H9 (cell line): ENCODE data around the gene ZNF766. TPM values are rescaled to one million over a fixed set of nuclear protein-coding genes. Genes with fewer than 3 reads are reported as not detected.

Source experiments
- DNase-seq: peaks from one replicate; pipeline ENCODE4 v3.0.0-alpha.2; 2017
- H2AFZ ChIP-seq: one replicate; pipeline ENCODE4 v1.6.1; 2013; ENCODE audit warnings: mild to moderate bottlenecking, low read length, control low read depth, moderate library complexity
- H2AK5ac ChIP-seq: 2 replicates; pipeline ENCODE4 v1.6.1; 2013; ENCODE audit warnings: low read length, control low read depth, mixed read lengths; ENCODE audit not compliant: insufficient read length
- H2BK120ac ChIP-seq: one replicate; pipeline ENCODE4 v1.6.1; 2013; ENCODE audit warnings: low read depth, mild to moderate bottlenecking, low read length, control low read depth, inconsistent platforms; ENCODE audit not compliant: poor library complexity, severe bottlenecking
- H2BK12ac ChIP-seq: 2 replicates; pipeline ENCODE4 v1.6.1; 2013; ENCODE audit warnings: low read length, control low read depth, mixed read lengths, low read depth; ENCODE audit not compliant: insufficient read length
- H2BK15ac ChIP-seq: 2 replicates; pipeline ENCODE4 v1.6.1; 2013; ENCODE audit warnings: low read depth, low read length, control low read depth
- H2BK20ac ChIP-seq: one replicate; pipeline ENCODE4 v1.6.1; 2013; ENCODE audit warnings: low read depth, mild to moderate bottlenecking, low read length, control low read depth, inconsistent platforms; ENCODE audit not compliant: poor library complexity, severe bottlenecking
- H2BK5ac ChIP-seq: 2 replicates; pipeline ENCODE4 v1.6.1; 2013; ENCODE audit warnings: low read length, control low read depth, mixed read lengths; ENCODE audit not compliant: insufficient read length
- H3K14ac ChIP-seq: 2 replicates; pipeline ENCODE4 v1.6.1; 2013; ENCODE audit warnings: low read length, control low read depth; ENCODE audit not compliant: insufficient read depth
- H3K18ac ChIP-seq: 2 replicates; pipeline ENCODE4 v1.6.1; 2013; ENCODE audit warnings: low read depth, mild to moderate bottlenecking, mixed read lengths, low read length, control low read depth; ENCODE audit not compliant: insufficient read length
- H3K23ac ChIP-seq: 2 replicates; pipeline ENCODE4 v1.6.1; 2013; ENCODE audit warnings: low read length, control low read depth, mixed read lengths, low read depth; ENCODE audit not compliant: insufficient read length
- H3K23me2 ChIP-seq: 2 replicates; pipeline ENCODE4 v1.6.1; 2013; ENCODE audit warnings: low read depth, mild to moderate bottlenecking, mixed read lengths, low read length, control low read depth; ENCODE audit not compliant: insufficient read length, poor library complexity, severe bottlenecking
- H3K27ac ChIP-seq: 2 replicates; pipeline ENCODE4 v1.5.1; 2013; ENCODE audit warnings: low read length, control low read depth, mixed read lengths, low read depth; ENCODE audit not compliant: insufficient read length
- H3K27me3 ChIP-seq: 2 replicates; pipeline ENCODE4 v1.6.1; 2013; ENCODE audit warnings: low read length, control low read depth, inconsistent platforms; ENCODE audit not compliant: insufficient read depth
- H3K4ac ChIP-seq: 2 replicates; pipeline ENCODE4 v1.6.1; 2013; ENCODE audit warnings: low read depth, mild to moderate bottlenecking, control low read depth, inconsistent platforms, low read length, moderate library complexity
- H3K4me1 ChIP-seq: 2 replicates; pipeline ENCODE4 v1.6.1; 2013; ENCODE audit warnings: low read length, control low read depth, inconsistent platforms; ENCODE audit not compliant: insufficient read depth
- H3K4me2 ChIP-seq: 2 replicates; pipeline ENCODE4 v1.6.1; 2013; ENCODE audit warnings: low read length, control low read depth, mixed read lengths; ENCODE audit not compliant: insufficient read length, insufficient read depth
- H3K56ac ChIP-seq: 2 replicates; pipeline ENCODE4 v1.6.1; 2013; ENCODE audit warnings: low read depth, mild to moderate bottlenecking, mixed read lengths, low read length, control low read depth; ENCODE audit not compliant: insufficient read length
- H3K79me1 ChIP-seq: 2 replicates; pipeline ENCODE4 v1.6.1; 2013; ENCODE audit warnings: low read depth, mild to moderate bottlenecking, moderate library complexity, low read length, control low read depth, inconsistent platforms; ENCODE audit not compliant: insufficient read depth, poor library complexity, severe bottlenecking
- H3K79me2 ChIP-seq: 2 replicates; pipeline ENCODE4 v1.6.1; 2013; ENCODE audit warnings: low read length, control low read depth, inconsistent platforms; ENCODE audit not compliant: insufficient read depth
- H3K9ac ChIP-seq: 2 replicates; pipeline ENCODE4 v1.6.1; 2013; ENCODE audit warnings: low read length, control low read depth, mixed read lengths; ENCODE audit not compliant: insufficient read length; ENCODE audit errors: extremely low read depth
- H3K9me3 ChIP-seq: one replicate; pipeline ENCODE4 v1.6.1; 2013; ENCODE audit warnings: low read depth, low read length, inconsistent platforms; ENCODE audit not compliant: control insufficient read depth
- H3T11ph ChIP-seq: one replicate; pipeline ENCODE4 v1.6.1; 2013; ENCODE audit warnings: mild to moderate bottlenecking, low read length, control low read depth, inconsistent platforms
- H4K20me1 ChIP-seq: one replicate; pipeline ENCODE4 v1.6.1; 2013; ENCODE audit not compliant: control insufficient read depth, insufficient read length, insufficient read depth
- H4K5ac ChIP-seq: 2 replicates; pipeline ENCODE4 v1.6.1; 2013; ENCODE audit warnings: low read depth, mild to moderate bottlenecking, mixed read lengths, low read length, control low read depth; ENCODE audit not compliant: insufficient read length
- H4K8ac ChIP-seq: replicated peaks from 2 replicates; pipeline ENCODE4 v1.6.1; 2013; ENCODE audit warnings: low read length, control low read depth, mixed read lengths, low read depth; ENCODE audit not compliant: insufficient read length
- H4K91ac ChIP-seq: 2 replicates; pipeline ENCODE4 v1.6.1; 2013; ENCODE audit warnings: low read depth, mild to moderate bottlenecking, moderate library complexity, mixed read lengths, low read length, control low read depth; ENCODE audit not compliant: insufficient read length
- H3K27ac Mint-ChIP-seq, 3 experiments: 2 replicates in 2 of 3; 3 replicates in 1 of 3; pipeline ENCODE4 v1.8.0; 2020 to 2021; ENCODE audit warnings: mixed read lengths in 3 of 3, mild to moderate bottlenecking in 1 of 3, moderate library complexity in 1 of 3
- H3K27me3 Mint-ChIP-seq: 2 replicates; pipeline ENCODE4 v1.8.0; 2021; ENCODE audit warnings: low read depth, mild to moderate bottlenecking, moderate library complexity, mixed read lengths
- H3K36me3 Mint-ChIP-seq, 3 experiments: 2 replicates in 2 of 3; 3 replicates in 1 of 3; pipeline ENCODE4 v1.8.0; 2020 to 2021; ENCODE audit warnings: low read depth in 3 of 3, mixed read lengths in 3 of 3; ENCODE audit not compliant: insufficient read depth in 1 of 3
- H3K4me1 Mint-ChIP-seq, 2 experiments: 2 replicates each; pipeline ENCODE4 v1.8.0; 2020; ENCODE audit warnings: mixed read lengths in 2 of 2
- H3K4me3 Mint-ChIP-seq, 2 experiments: 2 replicates in 1 of 2; 3 replicates in 1 of 2; pipeline ENCODE4 v1.8.0; 2020 to 2021; ENCODE audit warnings: mild to moderate bottlenecking in 2 of 2, mixed read lengths in 2 of 2, moderate library complexity in 1 of 2
- H3K9me3 Mint-ChIP-seq, 2 experiments: 2 replicates in 1 of 2; 3 replicates in 1 of 2; pipeline ENCODE4 v1.8.0; 2020; ENCODE audit warnings: mild to moderate bottlenecking in 2 of 2, mixed read lengths in 2 of 2, moderate library complexity in 1 of 2
- WGBS: extraction: QIAGEN DNeasy Blood & Tissue Kit; methylation state at CpG from one replicate; pipeline ENCODE4 v1.1.7; 2013; ENCODE audit warnings: missing lambda C conversion rate, low lambda C conversion rate, mixed read lengths; ENCODE audit not compliant: insufficient read length; ENCODE audit errors: extremely low coverage; 5-methylcytosine and 5-hydroxymethylcytosine counted together
- total RNA-seq: library from RNA; stranded (reverse); gene quantifications from 2 replicates; pipeline ENCODE4 v1.2.1, GENCODE V29; 2021
- TF ChIP-seq, protein P1 (sequence below): fragments of 200-600 bp; sonication (generic); conservative IDR thresholded peaks from 3 replicates; pipeline ENCODE4 v1.8.0; 2021; ENCODE audit warnings: antibody characterized with exemption, mild to moderate bottlenecking

The ZNF766 gene
- total RNA-seq, 1 experiment from 2014 or later, result 33.6 TPM

DNA sequence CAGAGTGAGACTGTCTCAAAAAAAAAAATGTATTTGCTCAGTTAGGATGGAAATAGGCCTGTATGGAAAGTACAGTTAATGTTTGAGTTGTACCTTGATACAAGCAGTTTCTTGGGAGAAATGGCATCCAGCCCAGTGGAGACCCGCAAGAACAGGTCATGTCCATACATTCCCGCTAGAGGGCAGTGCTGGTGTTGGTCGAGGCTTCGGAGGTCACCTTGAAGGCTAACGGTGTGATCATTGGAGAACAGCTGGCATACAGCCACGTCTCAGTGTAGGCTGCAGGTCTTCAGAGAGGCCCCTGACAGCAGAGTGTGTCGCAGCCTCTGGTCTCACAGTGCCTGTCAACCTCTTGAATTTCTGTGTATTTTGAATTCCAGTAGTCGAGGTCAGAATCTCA is 74.2 kb downstream of the ZNF766 start:
- Mint-ChIP-seq H3K4me3 (no peak overlapping the region), H3K4me1 (peaks cover 0 to 2% of the 10 kb centered on the region in 2 experiments; a peak in 2 of 4 replicates), H3K27ac (peak overlapping the region in 2 of 3 experiments; percentile 76 to 82; a peak in 1 of 7 replicates), H3K36me3 (peaks cover 11 to 25% (median 21%) of the 10 kb centered on the region in 3 experiments), H3K9me3 (peaks cover 3 to 16% of the 10 kb centered on the region in 2 experiments), H3K27me3 (no peaks in the 10 kb centered on the region; the same call in 1 of the 2 replicates)
- no peak overlapping the region for H3K56ac ChIP-seq
- no peak overlapping the region for H3K18ac ChIP-seq
- no peak overlapping the region for H2BK5ac ChIP-seq
- no peak overlapping the region for H2BK15ac ChIP-seq
- H3K27ac ChIP-seq, result no peak overlapping the region
- H2AK5ac ChIP-seq, result no peak overlapping the region
- H3T11ph ChIP-seq, result no peak overlapping the region
- no peaks in the 10 kb centered on the region for H3K79me2 ChIP-seq
- H3K9ac ChIP-seq, result no peak overlapping the region
- no peaks in the 10 kb centered on the region for H3K79me1 ChIP-seq
- H3K27me3 ChIP-seq, result no peaks in the 10 kb centered on the region
- no peak overlapping the region for H4K5ac ChIP-seq
- no peak overlapping the region for H3K23ac ChIP-seq
- H4K91ac ChIP-seq, result no peak overlapping the region
- H2BK12ac ChIP-seq, result no peak overlapping the region
- DNase-seq, result peak; percentile 85
- no peak overlapping the region for H3K14ac ChIP-seq
- WGBS, result no CpG with 5 or more reads among the region's 8 CpGs
- no peak overlapping the region for H2AFZ ChIP-seq
- H3K23me2 ChIP-seq, result no peaks in the 10 kb centered on the region
- H4K20me1 ChIP-seq, result no peaks in the 10 kb centered on the region
- no peaks in the 10 kb centered on the region for H3K4me1 ChIP-seq
- H4K8ac ChIP-seq, result no peak overlapping the region
- no peaks in the 10 kb centered on the region for H3K9me3 ChIP-seq
- no peak overlapping the region for H2BK120ac ChIP-seq
- H3K4ac ChIP-seq, result no peak overlapping the region
- TF ChIP-seq, protein P1, sequence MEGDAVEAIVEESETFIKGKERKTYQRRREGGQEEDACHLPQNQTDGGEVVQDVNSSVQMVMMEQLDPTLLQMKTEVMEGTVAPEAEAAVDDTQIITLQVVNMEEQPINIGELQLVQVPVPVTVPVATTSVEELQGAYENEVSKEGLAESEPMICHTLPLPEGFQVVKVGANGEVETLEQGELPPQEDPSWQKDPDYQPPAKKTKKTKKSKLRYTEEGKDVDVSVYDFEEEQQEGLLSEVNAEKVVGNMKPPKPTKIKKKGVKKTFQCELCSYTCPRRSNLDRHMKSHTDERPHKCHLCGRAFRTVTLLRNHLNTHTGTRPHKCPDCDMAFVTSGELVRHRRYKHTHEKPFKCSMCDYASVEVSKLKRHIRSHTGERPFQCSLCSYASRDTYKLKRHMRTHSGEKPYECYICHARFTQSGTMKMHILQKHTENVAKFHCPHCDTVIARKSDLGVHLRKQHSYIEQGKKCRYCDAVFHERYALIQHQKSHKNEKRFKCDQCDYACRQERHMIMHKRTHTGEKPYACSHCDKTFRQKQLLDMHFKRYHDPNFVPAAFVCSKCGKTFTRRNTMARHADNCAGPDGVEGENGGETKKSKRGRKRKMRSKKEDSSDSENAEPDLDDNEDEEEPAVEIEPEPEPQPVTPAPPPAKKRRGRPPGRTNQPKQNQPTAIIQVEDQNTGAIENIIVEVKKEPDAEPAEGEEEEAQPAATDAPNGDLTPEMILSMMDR, result peak; percentile 87
- no peak overlapping the region for H3K4me2 ChIP-seq
- H2BK20ac ChIP-seq, result no peak overlapping the region
